Adipocyte (in vitro differentiated cells): ENCODE data around the gene CTNNBL1.
A peak's percentile ranks its signal among the peaks of the same experiment; 100 is the strongest.

Source experiments
- DNase-seq: peaks from one replicate; pipeline ENCODE4 v3.0.0-alpha.2; 2015; ENCODE audit warnings: low read depth
- H3K27me3 ChIP-seq: replicated peaks from 2 replicates; pipeline ENCODE4 v1.7.0; 2013; ENCODE audit warnings: mild to moderate bottlenecking, low read length, moderate library complexity; ENCODE audit not compliant: control insufficient read depth, insufficient read depth
- H3K36me3 ChIP-seq: 2 replicates; pipeline ENCODE4 v1.7.0; 2013; ENCODE audit warnings: low read length, mild to moderate bottlenecking, moderate library complexity; ENCODE audit not compliant: control insufficient read depth, insufficient read depth, severe bottlenecking
- H3K4me1 ChIP-seq: 2 replicates; pipeline ENCODE4 v1.7.0; 2013; ENCODE audit warnings: mild to moderate bottlenecking, low read length, moderate library complexity; ENCODE audit not compliant: control insufficient read depth, insufficient read depth
- H3K4me3 ChIP-seq: 2 replicates; pipeline ENCODE4 v1.7.0; 2013; ENCODE audit warnings: mild to moderate bottlenecking, low read length, moderate library complexity
- H3K9ac ChIP-seq: 2 replicates; pipeline ENCODE4 v1.7.0; 2013; ENCODE audit warnings: mild to moderate bottlenecking, low read length, moderate library complexity
- H3K9me3 ChIP-seq: 2 replicates; pipeline ENCODE4 v1.7.0; 2013; ENCODE audit warnings: mild to moderate bottlenecking, low read length, moderate library complexity; ENCODE audit not compliant: control insufficient read depth

CTNNBL1 gene

GRCh38 chr20:37901240-37901639 is 207.4 kb downstream of the CTNNBL1 start:
- Histone ChIP-seq H3K4me3 (no peak overlapping the region), H3K9me3 (no peaks in the 10 kb centered on the region), H3K27me3 (peaks cover 17% of the 10 kb centered on the region), H3K9ac (no peak overlapping the region), H3K36me3 (no peaks in the 10 kb centered on the region), H3K4me1 (no peaks in the 10 kb centered on the region)
- peak; percentile 19 for DNase-seq

- H3K4me1 ChIP-seq, result no peaks in the 10 kb centered on the region
- H3K9me3 ChIP-seq, result no peaks in the 10 kb centered on the region
- H3K27me3 ChIP-seq, result peaks cover 17% of the 10 kb centered on the region
- DNase-seq, result peak; percentile 40
- no peaks in the 10 kb centered on the region for H3K36me3 ChIP-seq
- no peak overlapping the region for H3K4me3 ChIP-seq
- no peak overlapping the region for H3K9ac ChIP-seq
These were observed 208.0 kb downstream of the CTNNBL1 start for GRCh38 chr20:37901654-37902503.

DNA sequence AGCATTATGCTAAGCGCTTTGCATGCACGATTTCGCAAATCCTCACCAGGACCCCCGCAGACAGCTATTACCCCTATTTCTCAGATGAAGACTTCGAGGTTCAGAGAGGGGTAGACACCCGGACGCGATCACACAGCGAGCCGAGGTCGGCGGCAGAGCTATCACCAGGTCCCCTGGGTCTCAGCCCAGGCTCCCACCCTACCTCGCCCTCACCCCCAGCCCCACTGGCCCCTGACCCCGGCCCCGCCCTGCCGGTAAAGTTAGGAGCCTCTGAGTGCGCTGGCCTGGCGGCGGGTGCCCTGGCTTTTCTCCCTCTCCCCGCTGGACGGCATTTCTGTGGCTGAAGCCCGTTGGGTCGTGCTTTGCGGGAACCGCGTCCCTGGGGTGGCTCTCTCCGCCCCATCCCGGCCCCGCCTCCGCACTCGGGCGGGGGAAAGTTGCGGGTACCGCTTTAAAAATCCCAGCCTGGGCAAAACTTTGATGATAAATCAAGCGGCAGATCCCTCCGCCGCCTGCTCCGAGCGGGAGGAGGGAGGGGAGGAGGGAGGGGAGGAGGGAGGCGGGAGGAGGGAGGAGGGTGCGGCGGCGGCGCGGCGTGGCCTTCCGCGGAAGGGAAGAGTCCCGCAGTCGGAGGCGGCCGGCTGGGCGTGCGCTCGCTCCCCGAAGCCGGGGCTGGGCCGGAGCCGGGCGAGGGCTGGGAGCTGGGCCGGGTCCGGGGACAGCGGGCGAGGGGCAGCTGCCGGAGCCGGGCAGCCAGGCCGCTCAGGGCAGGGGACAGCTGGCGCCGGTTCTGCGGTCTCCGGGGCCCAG is 208.9 kb downstream of the CTNNBL1 start, which contains the start of gene VSTM2L:
Gene VSTM2L (plus strand): TSS at position 624 of the 810 bp plus-strand sequence. CDS start 224 bp downstream, outside the sequence.
- Histone ChIP-seq H3K9me3 (no peaks in the 10 kb centered on the region), H3K27me3 (peaks cover 17% of the 10 kb centered on the region), H3K36me3 (no peaks in the 10 kb centered on the region), H3K4me1 (no peaks in the 10 kb centered on the region), H3K4me3 (peak within 1 kb of the TSS; percentile 49), H3K9ac (no peak within 1 kb of the TSS)
- DNase-seq, result peak; percentile 53

- H3K4me3 ChIP-seq, result peak overlapping the region; percentile 46
- peaks cover 17% of the 10 kb centered on the region for H3K27me3 ChIP-seq
- no peak overlapping the region for H3K9ac ChIP-seq
These were observed 209.6 kb downstream of the CTNNBL1 start for GRCh38 chr20:37903317-37904007.

DNA sequence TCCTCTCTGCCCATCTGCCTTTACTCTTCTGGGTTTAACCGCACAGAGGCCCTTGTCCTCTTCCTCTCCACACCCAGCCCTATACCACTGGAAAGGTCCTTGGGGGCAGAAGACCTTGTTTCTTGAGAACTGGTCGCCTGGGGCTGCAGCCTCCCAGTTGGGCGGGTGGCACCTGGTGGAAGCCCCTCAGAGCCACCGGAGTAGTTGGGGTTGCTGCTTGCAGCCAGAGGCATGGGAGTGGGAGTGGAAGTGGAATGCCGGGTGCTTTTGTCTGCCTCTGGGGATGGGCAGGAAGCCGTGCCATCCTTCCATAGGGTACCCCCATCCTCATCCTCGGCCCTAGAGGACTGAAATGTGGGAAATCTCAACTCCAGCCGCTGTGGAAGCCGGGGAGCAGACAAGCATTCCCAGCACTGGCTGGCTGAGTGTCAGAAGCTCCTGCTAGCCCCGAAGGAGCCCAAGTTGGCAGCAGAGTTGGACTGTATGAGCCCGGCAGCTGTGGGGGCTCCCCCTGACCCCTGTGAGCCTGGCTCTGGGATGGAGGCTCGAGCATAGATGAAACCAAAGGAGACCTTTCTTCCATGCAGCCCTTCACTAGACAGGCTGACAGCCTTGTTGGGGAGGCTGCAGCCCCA is 210.3 kb downstream of the CTNNBL1 start:
- DNase-seq, result no peak
- Histone ChIP-seq H3K9me3 (no peaks in the 10 kb centered on the region), H3K9ac (no peak overlapping the region), H3K36me3 (no peaks in the 10 kb centered on the region), H3K27me3 (peaks cover 22% of the 10 kb centered on the region), H3K4me1 (peaks cover 3% of the 10 kb centered on the region), H3K4me3 (no peak overlapping the region)

More at GRCh38 chr20:37903317-37904007, 209.6 kb downstream of the CTNNBL1 start:
- no peaks in the 10 kb centered on the region for H3K36me3 ChIP-seq
- H3K9me3 ChIP-seq, result no peaks in the 10 kb centered on the region
- peaks cover 3% of the 10 kb centered on the region for H3K4me1 ChIP-seq
- no peak for DNase-seq

- Histone ChIP-seq H3K4me3 (no peak overlapping the region), H3K27me3 (peaks cover 24% of the 10 kb centered on the region)
These were observed 211.1 kb downstream of the CTNNBL1 start for GRCh38 chr20:37904845-37905373.

DNA sequence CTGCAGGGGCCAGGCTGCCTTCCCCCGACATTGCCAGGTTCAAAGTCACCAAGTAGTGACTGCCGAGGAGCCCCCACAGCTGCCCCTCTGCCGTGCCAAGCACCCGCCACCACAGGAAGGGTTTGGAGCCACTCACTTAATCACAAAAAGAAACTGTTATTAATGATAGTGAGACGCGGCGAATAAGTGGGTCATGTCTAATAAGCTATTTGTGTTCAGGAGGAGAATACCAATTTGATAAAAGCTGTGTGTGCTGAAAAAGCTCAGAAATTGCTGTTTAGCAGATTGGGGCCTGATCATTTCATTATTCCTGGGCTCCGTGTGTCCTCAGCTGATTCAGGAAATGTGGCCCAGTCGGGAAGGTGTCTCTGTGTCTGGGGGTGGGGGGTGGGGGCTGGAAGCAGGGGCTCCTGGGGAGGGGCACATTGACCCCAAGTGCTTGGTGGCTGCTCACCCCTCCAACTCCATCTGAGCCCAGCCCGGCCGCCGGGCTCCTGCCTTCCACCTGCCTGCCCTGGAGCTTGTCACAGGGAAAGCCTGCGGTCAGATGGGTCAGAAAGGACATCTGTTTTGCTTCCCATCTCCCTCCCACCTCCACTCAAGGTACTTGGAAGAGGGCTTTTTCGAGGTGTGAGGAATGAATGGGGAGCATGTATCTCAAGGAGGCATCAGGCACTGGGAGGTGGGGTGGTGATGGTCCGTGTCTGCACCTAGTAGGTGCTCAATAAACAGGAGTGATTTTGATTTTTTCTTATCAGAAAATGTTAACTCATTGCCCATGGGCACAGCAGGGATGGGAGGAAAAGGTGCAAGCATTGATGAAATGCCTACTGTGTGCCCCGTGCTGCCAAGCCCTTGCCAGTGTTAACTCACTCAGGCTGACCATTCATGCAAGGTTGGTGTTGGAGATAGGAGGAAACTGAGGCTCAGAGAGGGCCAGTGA is 212.1 kb downstream of the CTNNBL1 start:
- no peaks in the 10 kb centered on the region for H3K9me3 ChIP-seq
- no peak overlapping the region for H3K4me3 ChIP-seq
- no peaks in the 10 kb centered on the region for H3K36me3 ChIP-seq
- peaks cover 22% of the 10 kb centered on the region for H3K27me3 ChIP-seq
- H3K4me1 ChIP-seq, result peaks cover 3% of the 10 kb centered on the region
- no peak overlapping the region for H3K9ac ChIP-seq
- DNase-seq, result no peak

More at GRCh38 chr20:37904845-37905373, 211.1 kb downstream of the CTNNBL1 start:
- H3K9me3 ChIP-seq, result no peaks in the 10 kb centered on the region
- DNase-seq, result no peak
- H3K4me1 ChIP-seq, result peaks cover 3% of the 10 kb centered on the region
- H3K9ac ChIP-seq, result no peak overlapping the region
- no peaks in the 10 kb centered on the region for H3K36me3 ChIP-seq

GRCh38 chr20:37907330-37907676 is 213.5 kb downstream of the CTNNBL1 start:
- H3K4me1 ChIP-seq, result peaks cover 3% of the 10 kb centered on the region
- no peaks in the 10 kb centered on the region for H3K9me3 ChIP-seq
- H3K9ac ChIP-seq, result no peak overlapping the region
- no peak for DNase-seq
- no peak overlapping the region for H3K4me3 ChIP-seq
- H3K27me3 ChIP-seq, result peaks cover 24% of the 10 kb centered on the region
- H3K36me3 ChIP-seq, result no peaks in the 10 kb centered on the region

DNA sequence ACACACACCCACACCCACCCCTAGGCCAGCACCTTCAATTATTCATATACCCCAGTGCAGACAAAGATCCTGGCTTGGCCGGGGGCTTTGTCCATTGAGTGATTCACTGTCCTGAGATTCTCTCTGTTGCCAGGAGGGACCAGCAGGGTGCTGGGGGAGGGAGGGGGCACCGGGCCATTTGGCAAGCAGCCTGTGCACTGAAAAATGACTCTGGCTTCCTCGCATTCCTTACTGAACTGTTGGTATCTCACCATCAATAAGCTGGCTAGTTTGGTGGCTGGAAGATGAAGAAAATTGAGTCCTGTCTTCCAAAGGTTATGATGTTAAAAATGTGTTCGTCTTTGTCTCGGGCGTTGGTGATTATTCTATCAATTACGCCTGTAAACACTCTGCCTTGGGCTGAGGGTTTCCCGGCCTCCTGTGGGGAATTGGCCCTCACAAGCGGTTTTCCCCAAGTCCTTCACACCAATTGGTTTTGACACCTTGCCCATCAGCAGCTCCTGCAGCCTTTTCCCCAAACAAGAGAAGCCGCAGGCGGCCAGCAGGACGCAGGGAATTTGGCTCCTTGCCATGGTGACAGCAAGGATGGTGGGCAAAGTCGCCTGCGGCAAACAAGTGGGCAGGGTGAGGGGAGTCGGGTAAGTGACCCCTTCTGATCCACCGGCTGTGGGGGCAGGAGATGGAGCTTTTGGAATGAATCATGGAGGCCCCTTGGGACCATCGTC is 214.0 kb downstream of the CTNNBL1 start:
- Histone ChIP-seq H3K4me3 (no peak overlapping the region), H3K9me3 (no peaks in the 10 kb centered on the region), H3K27me3 (peaks cover 29% of the 10 kb centered on the region), H3K36me3 (no peaks in the 10 kb centered on the region), H3K9ac (no peak overlapping the region), H3K4me1 (peaks cover 3% of the 10 kb centered on the region)
- peak; percentile 63 for DNase-seq
